ENCODE measurements around the gene SLC2A8. TPM values are rescaled to one million over a fixed set of nuclear protein-coding genes. Genes with fewer than 3 reads are reported as not detected.

The SLC2A8 gene
- total RNA-seq, 1 experiment from 2014 or later, result 16.8 TPM

DNA sequence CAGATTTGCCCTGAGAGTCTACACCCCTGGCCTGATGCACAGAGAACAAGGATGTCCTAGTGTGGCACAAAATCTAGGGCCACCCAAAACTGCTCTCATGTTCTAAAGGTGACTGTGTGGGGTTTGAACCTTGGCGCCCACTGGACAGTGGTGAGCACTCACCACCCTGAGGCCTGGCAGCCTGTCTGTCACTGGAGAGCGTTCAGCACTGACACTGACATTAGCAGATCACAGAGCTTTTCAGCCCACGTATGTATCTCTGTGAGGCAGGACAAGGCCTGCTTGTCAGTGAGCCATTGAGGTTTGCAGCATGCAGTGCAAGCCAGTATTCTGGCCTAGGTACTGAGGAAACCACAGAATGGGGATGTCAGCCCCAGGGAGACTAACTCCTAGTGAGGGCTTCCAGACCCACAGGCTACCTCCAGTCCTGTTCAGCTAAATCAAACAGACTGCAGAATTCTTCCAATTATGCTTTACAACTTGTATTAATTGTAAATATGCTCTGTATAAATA, 38.9 kb upstream of the SLC2A8 start:
- H3K4me1 ChIP-seq (ENCODE audit: control insufficient read depth in 1 of 2, insufficient read depth in 2 of 2, low read length in 2 of 2), result no peaks in the 10 kb centered on the region
- H3K4me2 ChIP-seq (ENCODE audit: low read length), result no peak overlapping the region
- H3K9me3 ChIP-seq (ENCODE audit: control insufficient read depth in 1 of 2, insufficient read depth in 1 of 2, low read depth in 1 of 2, low read length in 2 of 2), result no peaks in the 10 kb centered on the region
- CTCF ChIA-PET, result no interaction called here
- H3K9ac ChIP-seq (ENCODE audit: low read length), result no peak overlapping the region
- POLR2A ChIA-PET, result no interaction called here
- RAD21 ChIA-PET (ENCODE audit: low non-redundant PET in 1 of 2, low total read pairs in 2 of 2, uncharacterized antibody in 2 of 2, unreplicated experiment in 2 of 2), result no interaction called here
- no peaks in the 10 kb centered on the region for H3K9me2 ChIP-seq (ENCODE audit: insufficient read depth)
- no peak for TF ChIP-seq REST (IDR thresholded peaks at IDR 0.05; ENCODE audit: low read depth)
- no peak for TF ChIP-seq CBX3 (IDR thresholded peaks at IDR 0.05; ENCODE audit: low read depth)
- TF ChIP-seq SRF (IDR thresholded peaks at IDR 0.05; ENCODE audit: low read depth), result no peak
- no peak for TF ChIP-seq EGR1 (IDR thresholded peaks at IDR 0.05; ENCODE audit: low read depth)
- TF ChIP-seq ELF1 (IDR thresholded peaks at IDR 0.05; ENCODE audit: borderline replicate concordance, low read depth), result no peak
- TF ChIP-seq EZH2 (IDR thresholded peaks at IDR 0.05), result no peak
- TF ChIP-seq ZFX (IDR thresholded peaks at IDR 0.05), result no peak
- TF ChIP-seq FOSL1 (IDR thresholded peaks at IDR 0.05; ENCODE audit: low read depth), result no peak
- no peak for TF ChIP-seq EZH2phosphoT487 (IDR thresholded peaks at IDR 0.05; ENCODE audit: borderline replicate concordance)
- TF ChIP-seq CEBPB (IDR thresholded peaks at IDR 0.05; ENCODE audit: low read depth), result no peak
- TF ChIP-seq ZBTB33 (IDR thresholded peaks at IDR 0.05; ENCODE audit: extremely low read depth, insufficient replicate concordance, low read length), result no peak
- no peak for TF ChIP-seq SP1 (IDR thresholded peaks at IDR 0.05; ENCODE audit: low read depth)
- TF ChIP-seq RAD21 (IDR thresholded peaks at IDR 0.05; ENCODE audit: low read depth), result no peak
- no peak for TF ChIP-seq TCF7L2 (IDR thresholded peaks at IDR 0.05; ENCODE audit: borderline replicate concordance, extremely low read depth, insufficient read depth, insufficient read length)
- TF ChIP-seq POLR2AphosphoS5 (IDR thresholded peaks at IDR 0.05; ENCODE audit: low read depth, low read length), result no peak
- TF ChIP-seq, protein P1, sequence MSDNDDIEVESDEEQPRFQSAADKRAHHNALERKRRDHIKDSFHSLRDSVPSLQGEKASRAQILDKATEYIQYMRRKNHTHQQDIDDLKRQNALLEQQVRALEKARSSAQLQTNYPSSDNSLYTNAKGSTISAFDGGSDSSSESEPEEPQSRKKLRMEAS (IDR thresholded peaks at IDR 0.05), result no peak
- TF ChIP-seq JUND (IDR thresholded peaks at IDR 0.05), result no peak
- DNase-seq (ENCODE audit: low read depth, low spot score) (no peak), ATAC-seq (no peak)
- BruUV-seq (replicated peaks), result no TSS peak
- H3K27me3 ChIP-seq (ENCODE audit: insufficient read depth, low read length), result no peaks in the 10 kb centered on the region
- no peaks in the 10 kb centered on the region for H4K20me1 ChIP-seq (ENCODE audit: insufficient read depth)
- H3K4me3 ChIP-seq (replicated peaks in 1 of 2; ENCODE audit: low read depth in 1 of 2, low read length in 2 of 2), result no peak overlapping the region
- no peak overlapping the region for H3K27ac ChIP-seq (ENCODE audit: low read depth, low read length)
- H3K36me3 ChIP-seq (ENCODE audit: control insufficient read depth in 1 of 2, insufficient read depth in 2 of 2, low read length in 2 of 2), result no peaks in the 10 kb centered on the region
- H2AFZ ChIP-seq (ENCODE audit: low read depth, low read length, poor library complexity, severe bottlenecking), result no peak overlapping the region
- H3K79me2 ChIP-seq (ENCODE audit: insufficient read depth, low read length), result no peaks in the 10 kb centered on the region
- intact Hi-C loops (cut with micrococcal nuclease), result no loop called here
